HepG2 (cell line): ENCODE results near the gene MTA2. TPM values are rescaled to one million over a fixed set of nuclear protein-coding genes. Genes with fewer than 3 reads are reported as not detected.

Source experiments
- CCAR2 ChIP-seq: fragments of 200-400 bp; formaldehyde crosslinking; optimal IDR thresholded peaks from 2 replicates; pipeline ENCODE3; 2018; ENCODE audit warnings: low read depth, mild to moderate bottlenecking, low read length, moderate library complexity
- DDIT3 ChIP-seq: sonication (generic); formaldehyde crosslinking; IDR thresholded peaks from 2 replicates; pipeline ENCODE4 v1.4.0; 2020; ENCODE audit warnings: mild to moderate bottlenecking, missing genetic modification reagents
- DMTF1 ChIP-seq: sonication (generic); formaldehyde crosslinking; IDR thresholded peaks from 2 replicates; pipeline ENCODE4 v1.4.0; 2020; ENCODE audit warnings: mild to moderate bottlenecking, missing genetic modification reagents
- ELF4 ChIP-seq: sonication (generic); formaldehyde crosslinking; IDR thresholded peaks from 2 replicates; pipeline ENCODE4 v1.5.0; 2020; ENCODE audit warnings: missing genetic modification reagents, mild to moderate bottlenecking, moderate library complexity, borderline replicate concordance
- GLI4 ChIP-seq: sonication (generic); formaldehyde crosslinking; IDR thresholded peaks from 2 replicates; pipeline ENCODE4 v1.5.1; 2020; ENCODE audit warnings: missing genetic modification reagents, mild to moderate bottlenecking, moderate library complexity, borderline replicate concordance
- KDM3A ChIP-seq: IDR thresholded peaks from 2 replicates; pipeline ENCODE4 v1.6.1; 2018; ENCODE audit warnings: low read depth, missing compliant biosample characterization
- KDM5B ChIP-seq: sonication (generic); formaldehyde crosslinking; IDR thresholded peaks from 2 replicates; pipeline ENCODE4 v1.4.0; 2020; ENCODE audit warnings: missing genetic modification reagents, mild to moderate bottlenecking, borderline replicate concordance
- KLF11 ChIP-seq: IDR thresholded peaks from 2 replicates; pipeline ENCODE4 v1.6.1; 2016; ENCODE audit warnings: missing compliant biosample characterization
- NFE2L1 ChIP-seq: sonication (generic); formaldehyde crosslinking; IDR thresholded peaks from 2 replicates; pipeline ENCODE4 v1.4.0; 2020; ENCODE audit warnings: missing genetic modification reagents, mild to moderate bottlenecking, borderline replicate concordance
- NFKBIZ ChIP-seq: IDR thresholded peaks from 2 replicates; pipeline ENCODE4 v1.6.1; 2018; ENCODE audit warnings: missing genetic modification reagents, missing compliant biosample characterization
- NR2F6 ChIP-seq, 2 experiments: IDR thresholded peaks; 2 replicates each; pipeline ENCODE4 v1.6.1; 2016; ENCODE audit warnings: antibody characterized with exemption in 1 of 2, mild to moderate bottlenecking in 1 of 2
- PHF5A ChIP-seq: IDR thresholded peaks from one replicate; pipeline ENCODE4 v1.6.1; 2018; ENCODE audit warnings: low read depth, missing genetic modification reagents; ENCODE audit not compliant: unreplicated experiment
- PRDM15 ChIP-seq: sonication (generic); formaldehyde crosslinking; IDR thresholded peaks from 2 replicates; pipeline ENCODE4 v1.4.0; 2020; ENCODE audit warnings: missing genetic modification reagents
- SP5 ChIP-seq: IDR thresholded peaks from 2 replicates; pipeline ENCODE4 v1.6.1; 2016; ENCODE audit warnings: low read depth, borderline replicate concordance
- ZNF224 ChIP-seq: sonication (generic); formaldehyde crosslinking; IDR thresholded peaks from 2 replicates; pipeline ENCODE4 v1.5.0; 2020; ENCODE audit warnings: mild to moderate bottlenecking, missing genetic modification reagents
- ZNF382 ChIP-seq: sonication (generic); formaldehyde crosslinking; IDR thresholded peaks from 2 replicates; pipeline ENCODE4 v1.5.0; 2020; ENCODE audit warnings: missing genetic modification reagents, mild to moderate bottlenecking, borderline replicate concordance
- ZNF557 ChIP-seq: sonication (generic); formaldehyde crosslinking; IDR thresholded peaks from 2 replicates; pipeline ENCODE4 v1.4.0; 2020; ENCODE audit warnings: missing genetic modification reagents
- ZNF724P ChIP-seq: sonication (generic); formaldehyde crosslinking; IDR thresholded peaks from 2 replicates; pipeline ENCODE4 v1.8.0; 2022; ENCODE audit warnings: missing genetic modification reagents, borderline replicate concordance
- polyA plus RNA-seq, 8 experiments: library from polyadenylated mRNA; depleted of rRNA in 3 of 8; stranded (reverse) in 7 of 8; unstranded in 1 of 8; fragments of >200 nt; fragmentation: Illumina TruSeq in 4 of 8; extraction: Trizol in 4 of 8; gene quantifications; 2 replicates each; pipeline versions ENCODE4 v1.2.1 to v1.2.3, GENCODE V29; 2011 to 2016; ENCODE audit warnings: low read depth in 4 of 8, missing spikeins in 1 of 8, mixed read lengths in 1 of 8; ENCODE audit not compliant: insufficient read depth in 1 of 8
- total RNA-seq, 5 experiments: library from RNA; depleted of rRNA; stranded (reverse); fragments of >200 nt; fragmentation: Illumina TruSeq; extraction: Trizol; gene quantifications; 2 replicates each; pipeline ENCODE4 v1.2.3, GENCODE V29; 2016; ENCODE audit warnings: low read depth in 1 of 5
- TF ChIP-seq, protein P1 (sequence below): sonication (generic); formaldehyde crosslinking; IDR thresholded peaks from 2 replicates; pipeline ENCODE4 v1.4.0; 2020; ENCODE audit warnings: low read depth, missing genetic modification reagents

MTA2 gene
- total and polyA plus RNA-seq, 2 of the 13 experiments (the other 11 are each of a cell fraction or from before 2014, with no cell fraction given) = 14.0 to 70.0 TPM

DNA sequence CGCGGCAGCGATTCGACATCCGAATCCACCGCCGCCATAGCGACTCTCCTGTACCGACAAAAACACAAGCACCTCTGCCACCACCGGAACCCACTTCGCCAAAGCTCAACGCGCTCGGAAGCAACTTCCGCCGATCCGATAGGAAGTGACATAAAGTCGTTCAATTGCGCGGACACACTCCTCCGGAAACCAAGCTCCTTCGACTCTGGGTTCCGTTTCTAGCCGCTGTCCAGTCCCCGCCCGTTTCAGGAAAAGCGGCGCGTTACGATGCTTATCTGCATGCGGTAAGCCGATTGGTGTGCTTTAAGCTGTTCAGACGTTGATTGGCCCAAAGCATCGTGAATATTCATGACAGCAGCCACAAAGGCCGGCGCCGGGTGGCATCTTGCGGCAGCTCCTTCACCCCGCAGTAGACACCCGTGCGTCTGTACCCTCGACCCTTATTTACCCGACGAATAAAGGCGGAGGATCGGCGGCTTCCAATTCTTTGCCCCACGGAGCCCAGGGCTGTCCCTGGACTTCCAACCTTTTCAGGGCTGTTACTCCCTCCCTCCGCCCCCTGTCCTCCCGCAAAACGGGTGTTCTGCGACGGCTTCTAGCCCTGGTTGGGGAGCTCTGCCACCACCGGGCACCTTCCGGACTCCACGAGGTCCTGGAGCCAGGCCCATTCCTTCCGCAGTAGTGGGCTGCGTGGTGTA is 10.1 kb downstream of the MTA2 start, which contains the start of gene TUT1 (continued):
- TF ChIP-seq, protein P1, sequence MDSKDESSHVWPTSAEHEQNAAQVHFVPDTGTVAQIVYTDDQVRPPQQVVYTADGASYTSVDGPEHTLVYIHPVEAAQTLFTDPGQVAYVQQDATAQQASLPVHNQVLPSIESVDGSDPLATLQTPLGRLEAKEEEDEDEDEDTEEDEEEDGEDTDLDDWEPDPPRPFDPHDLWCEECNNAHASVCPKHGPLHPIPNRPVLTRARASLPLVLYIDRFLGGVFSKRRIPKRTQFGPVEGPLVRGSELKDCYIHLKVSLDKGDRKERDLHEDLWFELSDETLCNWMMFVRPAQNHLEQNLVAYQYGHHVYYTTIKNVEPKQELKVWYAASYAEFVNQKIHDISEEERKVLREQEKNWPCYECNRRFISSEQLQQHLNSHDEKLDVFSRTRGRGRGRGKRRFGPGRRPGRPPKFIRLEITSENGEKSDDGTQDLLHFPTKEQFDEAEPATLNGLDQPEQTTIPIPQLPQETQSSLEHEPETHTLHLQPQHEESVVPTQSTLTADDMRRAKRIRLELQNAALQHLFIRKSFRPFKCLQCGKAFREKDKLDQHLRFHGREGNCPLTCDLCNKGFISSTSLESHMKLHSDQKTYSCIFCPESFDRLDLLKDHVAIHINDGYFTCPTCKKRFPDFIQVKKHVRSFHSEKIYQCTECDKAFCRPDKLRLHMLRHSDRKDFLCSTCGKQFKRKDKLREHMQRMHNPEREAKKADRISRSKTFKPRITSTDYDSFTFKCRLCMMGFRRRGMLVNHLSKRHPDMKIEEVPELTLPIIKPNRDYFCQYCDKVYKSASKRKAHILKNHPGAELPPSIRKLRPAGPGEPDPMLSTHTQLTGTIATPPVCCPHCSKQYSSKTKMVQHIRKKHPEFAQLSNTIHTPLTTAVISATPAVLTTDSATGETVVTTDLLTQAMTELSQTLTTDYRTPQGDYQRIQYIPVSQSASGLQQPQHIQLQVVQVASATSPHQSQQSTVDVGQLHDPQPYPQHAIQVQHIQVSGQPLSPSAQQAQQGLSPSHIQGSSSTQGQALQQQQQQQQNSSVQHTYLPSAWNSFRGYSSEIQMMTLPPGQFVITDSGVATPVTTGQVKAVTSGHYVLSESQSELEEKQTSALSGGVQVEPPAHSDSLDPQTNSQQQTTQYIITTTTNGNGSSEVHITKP (CRISPR knock-in tag) = no peak
- TF ChIP-seq NFE2L1 (CRISPR knock-in tag) (no peak), ZNF382 (CRISPR knock-in tag) (no peak), NFKBIZ (CRISPR knock-in tag) (no peak; the same call in 1 of the 2 replicates), ELF4 (peak; percentile 48; the same call in 1 of the 2 replicates), KLF11 (CRISPR knock-in tag) (0 out of 2 replicates have a peak, but pooled peaks have one; percentile 7), PRDM15 (no peak), KDM3A (CRISPR knock-in tag) (peak; percentile 84; the same call in 1 of the 2 replicates), ZNF557 (no peak), NR2F6 (IDR thresholded peaks at IDR 0.05) (peak; percentile 53; the same call in 1 of the 2 replicates), NR2F6 (CRISPR knock-in tag; IDR thresholded peaks at IDR 0.05) (peak; percentile 56; the same call in 1 of the 2 replicates), GLI4 (CRISPR knock-in tag) (no peak; the same call in 1 of the 2 replicates), DMTF1 (CRISPR knock-in tag) (no peak), DDIT3 (no peak), CCAR2 (peak; percentile 90), ZNF224 (CRISPR knock-in tag) (no peak), ZNF724P (peak; percentile 64; the same call in 1 of the 2 replicates), SP5 (CRISPR knock-in tag) (peak; percentile 54; the same call in 1 of the 2 replicates), KDM5B (no peak; the same call in 1 of the 2 replicates), PHF5A (CRISPR knock-in tag) (peak; percentile 95)
